IMR-90 (cell line): ENCODE data around the gene ZNF77. TPM values are rescaled to one million over a fixed set of nuclear protein-coding genes. Genes with fewer than 3 reads are reported as not detected.

Experiments
- ATAC-seq: fragments of 200-7000 bp; cut with Tn5 transposase; 2 replicates; pipeline ENCODE4 v1.9.1; 2020; ENCODE audit warnings: low read depth, mild to moderate bottlenecking, moderate library complexity
- BruUV-seq: library from RNA; stranded (reverse); fragments of 400-500 nt; replicated peaks from 2 replicates; lab custom pipeline; 2021; lab: Mats Ljungman, UMichigan
- CTCF ChIA-PET: fragments of 300-600 bp; formaldehyde crosslinking; extraction: SDS; loops from one replicate; lab custom pipeline; 2021; ENCODE audit warnings: antibody characterized with exemption; lab: Yijun Ruan, JAX
- POLR2A ChIA-PET: fragments of 300-600 bp; sonication (Branson Sonifier 250); formaldehyde crosslinking; loops from one replicate; lab custom pipeline; 2022; ENCODE audit warnings: antibody characterized with exemption; ENCODE audit not compliant: unreplicated experiment; lab: Charles Lee
- DNase-seq: peaks from one replicate; pipeline ENCODE4 v3.0.0; 2013
- H2AFZ ChIP-seq: replicated peaks from 2 replicates; pipeline ENCODE3; 2013; ENCODE audit warnings: low read length, mild to moderate bottlenecking; ENCODE audit not compliant: poor library complexity
- H2AK5ac ChIP-seq: 2 replicates; pipeline ENCODE4 v1.6.1; 2013; ENCODE audit warnings: low read depth, low read length, inconsistent platforms
- H2AK9ac ChIP-seq: replicated peaks from 2 replicates; pipeline ENCODE3; 2013; ENCODE audit warnings: mild to moderate bottlenecking, low read depth, low read length, moderate library complexity; ENCODE audit not compliant: poor library complexity
- H2BK120ac ChIP-seq: 2 replicates; pipeline ENCODE4 v1.6.1; 2013; ENCODE audit warnings: low read depth, low read length, inconsistent platforms
- H2BK15ac ChIP-seq: 3 replicates; pipeline ENCODE4 v1.6.1; 2013; ENCODE audit warnings: low read depth, low read length, inconsistent platforms
- H2BK20ac ChIP-seq: 2 replicates; pipeline ENCODE4 v1.6.1; 2013; ENCODE audit warnings: low read depth, mild to moderate bottlenecking, inconsistent platforms, low read length, moderate library complexity
- H2BK5ac ChIP-seq: 2 replicates; pipeline ENCODE4 v1.6.1; 2013; ENCODE audit warnings: mild to moderate bottlenecking, low read depth, low read length, inconsistent platforms; ENCODE audit not compliant: poor library complexity, severe bottlenecking
- H3K14ac ChIP-seq: replicated peaks from 2 replicates; pipeline ENCODE4 v1.6.1; 2013; ENCODE audit warnings: low read depth, low read length, inconsistent platforms
- H3K18ac ChIP-seq: 2 replicates; pipeline ENCODE4 v1.6.1; 2013; ENCODE audit warnings: low read depth, low read length, control low read depth
- H3K23ac ChIP-seq: 2 replicates; pipeline ENCODE4 v1.6.1; 2013; ENCODE audit warnings: low read depth, low read length, inconsistent platforms
- H3K27ac ChIP-seq: 2 replicates; pipeline ENCODE4 v1.5.1; 2013; ENCODE audit warnings: mild to moderate bottlenecking, control low read depth, low read length; ENCODE audit not compliant: insufficient read depth
- H3K27me3 ChIP-seq: 2 replicates; pipeline ENCODE4 v1.6.1; 2013; ENCODE audit warnings: low read length; ENCODE audit not compliant: control insufficient read depth, insufficient read depth
- H3K36me3 ChIP-seq: 2 replicates; pipeline ENCODE4 v1.6.1; 2013; ENCODE audit warnings: low read length, mixed read lengths; ENCODE audit not compliant: control insufficient read depth, insufficient read depth
- H3K4ac ChIP-seq: 2 replicates; pipeline ENCODE4 v1.6.1; 2013; ENCODE audit warnings: low read depth, low read length, inconsistent platforms
- H3K4me1 ChIP-seq: 2 replicates; pipeline ENCODE4 v1.6.1; 2013; ENCODE audit warnings: low read length, mixed read lengths; ENCODE audit not compliant: control insufficient read depth, insufficient read depth
- H3K4me2 ChIP-seq: 2 replicates; pipeline ENCODE4 v1.6.1; 2013; ENCODE audit warnings: low read depth, mild to moderate bottlenecking, control low read depth, low read length, moderate library complexity
- H3K4me3 ChIP-seq: 2 replicates; pipeline ENCODE4 v1.5.1; 2013; ENCODE audit warnings: low read depth, mild to moderate bottlenecking, control low read depth, low read length, moderate library complexity; ENCODE audit not compliant: insufficient read depth
- H3K56ac ChIP-seq: 2 replicates; pipeline ENCODE4 v1.6.1; 2013; ENCODE audit warnings: low read length, inconsistent platforms; ENCODE audit not compliant: insufficient read depth; ENCODE audit errors: extremely low read depth
- H3K79me1 ChIP-seq, 2 experiments: 2 replicates each; pipeline ENCODE4 v1.6.1; 2013; ENCODE audit warnings: low read length in 2 of 2, inconsistent platforms in 1 of 2, low read depth in 1 of 2
- H3K9ac ChIP-seq: 2 replicates; pipeline ENCODE4 v1.6.1; 2013; ENCODE audit warnings: low read depth, low read length, control low read depth
- H3K9me1 ChIP-seq: 2 replicates; pipeline ENCODE4 v1.6.1; 2013; ENCODE audit warnings: low read length, inconsistent platforms; ENCODE audit not compliant: insufficient read depth
- H3K9me3 ChIP-seq: 2 replicates; pipeline ENCODE4 v1.6.1; 2013; ENCODE audit warnings: low read length; ENCODE audit not compliant: control insufficient read depth, insufficient read depth
- H4K20me1 ChIP-seq: 2 replicates; pipeline ENCODE4 v1.6.1; 2013; ENCODE audit warnings: low read length, inconsistent platforms; ENCODE audit not compliant: insufficient read depth
- H4K5ac ChIP-seq: 2 replicates; pipeline ENCODE4 v1.6.1; 2013; ENCODE audit warnings: mild to moderate bottlenecking, low read depth, low read length, control low read depth
- H4K8ac ChIP-seq, 2 experiments: 2 replicates each; pipeline ENCODE4 v1.6.1; 2013; ENCODE audit warnings: low read depth in 2 of 2, low read length in 2 of 2, control low read depth in 1 of 2, inconsistent platforms in 1 of 2
- H4K91ac ChIP-seq: 2 replicates; pipeline ENCODE4 v1.6.1; 2013; ENCODE audit warnings: low read depth, low read length, inconsistent platforms; ENCODE audit not compliant: insufficient read depth
- BHLHE40 ChIP-seq: fragments of 150-350 bp; IDR thresholded peaks from 2 replicates; pipeline ENCODE4 v1.6.1; 2016; ENCODE audit warnings: mild to moderate bottlenecking, low read depth, low read length
- CEBPB ChIP-seq: IDR thresholded peaks from 2 replicates; pipeline ENCODE4 v1.6.1; 2012; ENCODE audit warnings: low read depth, low read length, improper control_type of control experiment
- FOS ChIP-seq: fragments of 150-350 bp; IDR thresholded peaks from 2 replicates; pipeline ENCODE4 v1.6.1; 2016; ENCODE audit warnings: low read depth, low read length
- MAFK ChIP-seq: IDR thresholded peaks from 2 replicates; pipeline ENCODE4 v1.6.1; 2012; ENCODE audit warnings: low read depth, low read length, improper control_type of control experiment
- MAZ ChIP-seq: IDR thresholded peaks from 2 replicates; pipeline ENCODE4 v1.6.1; 2012; ENCODE audit warnings: low read depth, mild to moderate bottlenecking, low read length, improper control_type of control experiment, moderate library complexity, borderline replicate concordance
- MXI1 ChIP-seq: IDR thresholded peaks from 2 replicates; pipeline ENCODE4 v1.6.1; 2012; ENCODE audit warnings: low read depth, mild to moderate bottlenecking, low read length, moderate library complexity, borderline replicate concordance
- RAD21 ChIP-seq: IDR thresholded peaks from 2 replicates; pipeline ENCODE4 v1.6.1; 2012; ENCODE audit warnings: low read length, improper control_type of control experiment
- RCOR1 ChIP-seq: IDR thresholded peaks from 2 replicates; pipeline ENCODE4 v1.6.1; 2012; ENCODE audit warnings: mild to moderate bottlenecking, low read length, improper control_type of control experiment; ENCODE audit not compliant: insufficient replicate concordance
- RFX5 ChIP-seq: IDR thresholded peaks from 2 replicates; pipeline ENCODE4 v1.8.0; 2012; ENCODE audit warnings: low read depth, mild to moderate bottlenecking, low read length, moderate library complexity
- SMC3 ChIP-seq: fragments of 150-350 bp; IDR thresholded peaks from 2 replicates; pipeline ENCODE4 v1.6.1; 2016; ENCODE audit warnings: low read depth, mild to moderate bottlenecking, antibody characterized with exemption, low read length, moderate library complexity
- WGBS, 2 experiments: methylation state at CpG; one replicate each; pipeline versions ENCODE4 v1.1.5 to v1.1.7; 2013; ENCODE audit warnings: missing lambda C conversion rate in 2 of 2; ENCODE audit not compliant: insufficient read length in 1 of 2; ENCODE audit errors: extremely low coverage in 2 of 2; 5-methylcytosine and 5-hydroxymethylcytosine counted together
- dilution Hi-C: fragments of 300-500 bp; cut with HindIII; formaldehyde crosslinking; loops from one replicate; pipeline ENCODE4 v1.14.3; 2018; ENCODE audit warnings: low sequenced_read_pairs; ENCODE audit not compliant: unreplicated experiment
- in situ Hi-C: fragments of 300-500 bp; cut with MboI; formaldehyde crosslinking; loops from 3 replicates; pipeline ENCODE4 v1.14.3; 2019; ENCODE audit warnings: low sequenced_read_pairs, inconsistent platforms, mixed read lengths
- intact Hi-C: fragments of 100-400 bp; cut with micrococcal nuclease; formaldehyde crosslinking; loops from 2 replicates; pipeline ENCODE4 v1.10.0; 2022
- polyA plus RNA-seq, 3 experiments: library from polyadenylated mRNA; depleted of rRNA; stranded (reverse); fragments of >200 nt; gene quantifications; 2 replicates each; pipeline ENCODE4 v1.2.3, GENCODE V29; 2012; ENCODE audit warnings: low replicate concordance in 1 of 3
- total RNA-seq: library from RNA; depleted of rRNA; stranded (reverse); fragments of >200 nt; gene quantifications from 2 replicates; pipeline ENCODE4 v1.2.3, GENCODE V29; 2012
- TF ChIP-seq, protein P1 (sequence below): fragments of 150-350 bp; IDR thresholded peaks from 2 replicates; pipeline ENCODE4 v1.6.1; 2017; ENCODE audit warnings: mild to moderate bottlenecking, antibody characterized with exemption, low read length, low read depth

Gene ZNF77
- total and polyA plus RNA-seq, 2 of the 4 experiments (the other 2 are of a cell fraction), result 3.6 to 6.5 TPM

DNA sequence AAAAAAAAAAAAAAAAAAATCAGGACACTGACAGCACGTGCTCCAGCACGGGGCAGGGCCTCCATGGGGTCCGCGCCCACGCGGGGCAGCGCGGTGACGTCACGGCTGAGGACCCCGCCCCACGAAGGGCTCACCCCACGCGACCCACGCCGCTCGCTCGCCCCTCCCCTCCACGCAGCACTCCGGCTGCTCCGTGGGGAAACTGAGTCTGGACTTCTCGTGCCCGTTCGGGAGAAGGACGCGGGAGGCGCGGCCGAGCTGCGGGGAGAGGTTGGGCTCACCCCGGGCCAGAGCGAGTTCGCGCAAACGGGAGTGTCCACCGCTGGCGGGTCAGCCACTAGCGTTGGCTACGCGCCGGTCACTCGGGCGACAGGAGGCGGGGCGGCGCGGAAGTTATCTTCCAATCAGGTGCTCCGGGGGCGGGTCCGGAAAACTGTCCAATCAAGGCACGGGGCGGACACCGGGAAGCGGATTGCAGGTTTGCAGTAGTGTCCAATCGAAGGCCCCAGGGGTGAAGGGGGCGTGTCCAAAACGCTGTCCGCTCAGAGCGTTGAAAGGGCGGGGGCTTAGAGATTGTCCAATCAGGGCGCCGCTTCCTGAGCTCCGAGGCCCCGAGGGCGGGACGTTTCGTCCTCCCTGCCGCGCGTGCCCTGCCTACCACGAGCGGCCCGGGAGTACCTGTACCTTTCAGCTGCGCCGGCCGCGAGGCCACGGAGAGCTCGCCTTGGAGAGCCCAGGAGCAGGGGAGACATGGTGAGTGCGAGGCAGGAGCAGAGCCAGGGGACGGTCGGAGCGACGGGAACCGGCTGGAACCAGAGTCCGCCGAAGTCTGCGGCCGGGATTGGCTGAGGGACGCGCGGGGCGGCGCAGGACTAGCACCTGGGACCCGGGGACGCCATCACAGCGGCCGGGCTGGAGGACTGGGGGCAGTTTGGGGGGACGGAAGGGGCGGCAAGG, 44.2 kb downstream of the ZNF77 start, which contains the start of gene ZNF57:
TSS of gene ZNF57 (plus strand) at position 633 of the 957 bp plus-strand sequence. CDS start at position 751, 118 bp downstream.
- 0 out of 2 replicates have a peak within 1 kb of the TSS, but pooled peaks have one; percentile 18 for H3K23ac ChIP-seq
- peaks cover 5% of the 10 kb centered on the region for H3K9me3 ChIP-seq
- peak within 1 kb of the TSS; percentile 66 for H2BK5ac ChIP-seq
- peak; percentile 98 for DNase-seq
- no peak within 1 kb of the TSS for H3K18ac ChIP-seq
- dilution Hi-C loops, result no loop called here
- no peak within 1 kb of the TSS for H2BK120ac ChIP-seq
- peak within 1 kb of the TSS; percentile 35 to 83 for H4K8ac ChIP-seq
- in situ Hi-C loops, result no loop called here
- intact Hi-C loops, result loop anchor here (2.0 kb wide), 1 partner anchor 44 kb away; the partner anchor contains the start of gene ZNF77
- H4K20me1 ChIP-seq, result no peaks in the 10 kb centered on the region
- peak within 1 kb of the TSS; percentile 86; the same call in 1 of the 2 replicates for H3K14ac ChIP-seq
- H3K4me1 ChIP-seq, result no peaks in the 10 kb centered on the region; the same call in 1 of the 2 replicates
- H2BK20ac ChIP-seq, result no peak within 1 kb of the TSS
- peaks cover 4% of the 10 kb centered on the region; the same call in 1 of the 2 replicates for H3K9me1 ChIP-seq
- H3K4ac ChIP-seq, result peak within 1 kb of the TSS; percentile 64
- H2AK5ac ChIP-seq, result no peak within 1 kb of the TSS
- H3K56ac ChIP-seq, result no peak within 1 kb of the TSS
- TF ChIP-seq MAZ, result peak; percentile 40; the same call in 1 of the 2 replicates
- TF ChIP-seq RAD21, result no peak
- no peak for TF ChIP-seq SMC3
- no peak for TF ChIP-seq MAFK
- TF ChIP-seq BHLHE40, result peak; percentile 63
- TF ChIP-seq FOS, result no peak
- TF ChIP-seq RCOR1, result no peak
- TF ChIP-seq MXI1, result peak; percentile 71; the same call in 1 of the 2 replicates
- TF ChIP-seq, protein P1, sequence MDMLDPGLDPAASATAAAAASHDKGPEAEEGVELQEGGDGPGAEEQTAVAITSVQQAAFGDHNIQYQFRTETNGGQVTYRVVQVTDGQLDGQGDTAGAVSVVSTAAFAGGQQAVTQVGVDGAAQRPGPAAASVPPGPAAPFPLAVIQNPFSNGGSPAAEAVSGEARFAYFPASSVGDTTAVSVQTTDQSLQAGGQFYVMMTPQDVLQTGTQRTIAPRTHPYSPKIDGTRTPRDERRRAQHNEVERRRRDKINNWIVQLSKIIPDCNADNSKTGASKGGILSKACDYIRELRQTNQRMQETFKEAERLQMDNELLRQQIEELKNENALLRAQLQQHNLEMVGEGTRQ, result peak; percentile 56
- TF ChIP-seq RFX5, result no peak
- TF ChIP-seq CEBPB, result peak; percentile 30; the same call in 1 of the 2 replicates
- H3K4me3 ChIP-seq, result peak within 1 kb of the TSS; percentile 93
- WGBS, 2 experiments, result 1% methylated on average over 28 of the region's 100 CpGs; no CpG with 5 or more reads in 1 of the 2 experiments
- no peaks in the 10 kb centered on the region for H3K36me3 ChIP-seq
- peaks cover 13 to 27% of the 10 kb centered on the region in 2 experiments for H3K79me1 ChIP-seq
- peak within 1 kb of the TSS; percentile 85 for H2AK9ac ChIP-seq
- peak within 1 kb of the TSS; percentile 96 for H3K4me2 ChIP-seq
- ATAC-seq, result peak; percentile 99
- peak within 1 kb of the TSS; percentile 74 for H3K27ac ChIP-seq
- POLR2A ChIA-PET, result no interaction called here
- no TSS peak for BruUV-seq
- peak within 1 kb of the TSS; percentile 97 for H2AFZ ChIP-seq
- CTCF ChIA-PET, result interaction anchor here (1.6 kb wide), 1 partner anchor 13 kb away, joined by 10 read pairs; no protein-coding TSS in a partner anchor
- H3K9ac ChIP-seq, result peak within 1 kb of the TSS; percentile 65
- H4K5ac ChIP-seq, result no peak within 1 kb of the TSS
- H2BK15ac ChIP-seq, result no peak within 1 kb of the TSS
- no peaks in the 10 kb centered on the region for H3K27me3 ChIP-seq
- peak within 1 kb of the TSS; percentile 59; the same call in 1 of the 2 replicates for H4K91ac ChIP-seq
